ENCODE results near the gene BCL2L11.

The BCL2L11 gene

GRCh38 chr2:111118481-111118980 is 2.2 kb upstream of the BCL2L11 start:
- DNase-seq, result no peak

GRCh38 chr2:111118981-111119821 is 1.5 kb upstream of the BCL2L11 start:
- DNase-seq, result no peak

DNA sequence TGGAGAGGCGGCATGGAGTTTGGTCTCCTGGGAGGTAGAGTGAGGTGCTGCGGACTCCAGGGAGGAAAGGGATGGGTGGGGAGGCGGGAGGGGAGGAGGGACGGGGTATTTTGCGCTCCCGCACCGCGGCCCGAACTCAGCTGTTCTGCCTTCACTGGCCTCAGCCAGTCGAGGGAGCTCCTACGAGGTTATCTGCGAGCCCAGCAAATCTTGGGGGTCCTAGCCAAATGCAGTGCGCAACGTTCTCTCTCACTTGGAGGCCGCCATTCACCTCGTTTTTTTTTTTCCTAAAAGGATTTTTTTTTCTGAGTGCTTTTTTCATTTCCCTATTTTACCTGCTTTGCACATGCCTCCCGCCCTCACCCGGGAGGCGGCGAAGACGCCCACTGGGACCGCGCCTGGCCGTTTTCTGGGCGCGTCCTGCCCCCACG is 877 bp upstream of the BCL2L11 start:
- no peak for DNase-seq

- DNase-seq, result peak; percentile 29
These were observed 514 bp downstream of the BCL2L11 start for GRCh38 chr2:111121028-111121827.

DNA sequence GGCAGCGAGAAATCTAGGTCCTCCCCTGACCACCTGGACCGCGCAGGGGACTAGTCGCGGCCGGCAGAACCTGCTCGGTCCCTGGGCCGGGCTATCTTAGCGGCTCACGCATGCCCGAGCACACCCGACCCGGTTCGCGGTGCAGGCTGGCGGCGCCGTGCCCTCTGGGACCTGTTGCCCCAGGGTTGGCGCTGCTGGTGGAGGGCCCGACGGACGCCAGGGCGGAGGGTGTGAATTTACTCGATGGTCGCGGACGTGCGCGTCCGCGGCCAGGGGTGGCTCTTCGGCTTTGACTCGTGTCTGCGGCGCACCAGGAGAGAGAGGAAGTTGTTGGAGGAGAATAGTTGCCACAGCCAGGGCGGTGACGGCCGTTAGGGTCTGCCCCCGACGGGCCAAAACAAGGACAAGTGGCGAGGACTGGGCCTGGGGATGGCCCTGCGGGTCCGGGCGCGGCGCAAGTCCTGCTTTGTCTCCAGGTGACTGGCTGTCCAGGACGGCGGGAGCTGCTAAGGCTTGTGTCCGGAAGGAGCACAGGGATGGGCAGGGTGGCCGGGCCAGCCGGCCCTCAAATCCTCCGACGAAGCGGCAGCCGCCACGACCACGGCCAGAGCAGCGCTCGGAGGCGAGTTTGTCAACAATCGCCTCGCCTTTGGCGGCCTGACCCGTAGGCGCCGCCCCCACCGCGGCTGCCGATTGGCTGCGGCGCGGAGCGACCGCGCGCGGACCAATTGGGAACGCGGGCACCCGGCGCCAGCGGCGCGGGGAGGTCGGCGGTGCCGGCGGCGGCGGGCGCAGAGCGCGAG is 1.3 kb downstream of the BCL2L11 start:
- peak; percentile 62 for DNase-seq

GRCh38 chr2:111122631-111123421 is 2.1 kb downstream of the BCL2L11 start:
- DNase-seq, result no peak

- no peak for DNase-seq
These were observed 3.0 kb downstream of the BCL2L11 start for GRCh38 chr2:111123751-111124150.

DNA sequence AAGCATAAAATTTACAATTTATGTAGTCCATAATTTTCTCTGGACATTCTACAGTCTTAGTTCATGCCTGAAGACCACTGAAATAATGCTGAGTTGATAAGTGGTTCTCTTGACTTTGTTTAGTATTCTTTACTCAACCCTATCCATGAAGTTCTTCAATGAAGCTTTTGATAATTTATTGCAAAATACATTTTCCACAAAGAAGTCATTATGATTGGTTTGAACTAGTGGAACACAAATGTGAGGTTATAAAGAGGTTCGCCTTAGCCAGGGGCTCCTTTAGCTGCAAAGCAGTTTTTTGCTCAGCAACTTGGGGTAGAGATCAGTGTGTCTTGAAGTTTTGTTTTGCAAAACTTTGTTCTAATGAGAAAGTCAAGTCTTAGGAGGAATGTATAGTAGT is 5.9 kb downstream of the BCL2L11 start:
- DNase-seq, result no peak

DNA sequence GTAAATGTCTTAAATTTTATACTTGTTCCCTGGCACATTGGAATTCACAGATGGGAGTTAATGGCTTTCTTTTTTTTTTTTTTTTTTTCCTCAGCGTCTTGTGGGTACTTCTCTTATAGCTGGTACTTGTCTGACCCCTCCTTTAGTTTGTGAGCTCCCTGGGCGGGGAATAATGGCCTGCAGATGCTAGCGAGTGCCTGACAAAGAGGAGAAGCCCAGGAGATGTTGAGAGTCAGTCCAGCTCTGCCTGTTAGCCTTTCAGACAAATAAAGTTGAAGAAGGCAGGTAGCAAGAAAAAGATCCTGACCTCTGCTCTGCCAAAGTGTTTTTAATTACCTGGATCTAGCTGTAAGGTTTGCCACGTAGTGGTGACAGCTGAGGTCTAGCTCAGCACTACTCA is 6.6 kb downstream of the BCL2L11 start:
- no peak for DNase-seq

DNA sequence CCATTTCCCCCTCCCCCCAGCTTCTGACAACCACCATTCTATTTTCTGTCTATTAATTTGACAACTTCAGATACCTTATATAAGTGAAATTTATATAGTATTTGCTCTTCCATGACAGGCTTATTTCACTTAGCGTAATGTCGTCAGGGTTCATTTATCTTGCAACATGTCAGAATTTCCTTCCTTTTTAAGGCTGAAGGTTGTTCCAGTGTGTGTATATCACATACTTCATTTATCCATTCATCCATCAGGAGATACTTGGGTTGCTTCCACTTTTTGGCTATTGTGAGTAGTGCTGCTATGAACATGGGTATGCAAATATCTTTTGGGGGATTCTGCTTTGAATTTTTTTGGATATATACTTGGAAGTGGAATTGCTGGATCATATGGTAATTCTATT is 7.4 kb downstream of the BCL2L11 start:
- no peak for DNase-seq

DNA sequence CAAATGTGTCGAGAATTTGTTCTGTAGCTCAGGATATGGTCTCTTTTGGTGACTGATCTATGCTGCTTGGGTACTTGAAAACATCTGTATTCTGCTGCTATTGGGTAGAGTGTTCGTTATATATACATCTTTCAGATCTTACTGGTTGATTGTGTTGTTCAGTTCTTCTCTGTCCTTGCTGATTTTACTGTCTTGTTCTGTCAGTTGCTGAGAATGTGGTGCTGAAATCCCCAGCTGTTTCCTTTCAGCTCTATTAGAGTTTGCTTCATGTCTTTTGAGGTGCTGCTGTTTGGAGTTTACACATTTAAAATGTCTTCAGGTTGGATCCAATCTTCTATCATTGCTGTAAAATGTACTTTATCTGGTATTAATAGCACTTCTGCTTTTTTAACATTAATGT is 12.9 kb downstream of the BCL2L11 start:
- no peak for DNase-seq

DNA sequence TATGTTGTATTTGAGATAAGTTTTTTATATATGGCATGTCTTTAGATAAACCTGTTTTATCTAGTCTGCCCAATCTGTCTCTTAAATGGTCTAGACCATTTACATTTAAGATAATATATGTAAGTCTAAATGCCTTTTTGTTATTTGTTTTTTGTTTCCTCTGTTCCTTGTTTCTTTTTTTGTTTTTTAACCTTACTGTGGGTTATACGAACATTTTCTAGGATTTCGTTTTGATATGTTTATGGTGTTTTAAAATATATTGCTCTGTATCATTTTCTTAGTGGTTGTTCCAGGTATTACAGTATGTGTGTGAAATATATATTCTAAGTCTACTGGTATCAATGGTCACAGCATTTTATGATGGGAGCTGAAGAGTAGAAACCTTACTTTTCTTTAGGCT is 13.3 kb downstream of the BCL2L11 start:
- no peak for DNase-seq

DNA sequence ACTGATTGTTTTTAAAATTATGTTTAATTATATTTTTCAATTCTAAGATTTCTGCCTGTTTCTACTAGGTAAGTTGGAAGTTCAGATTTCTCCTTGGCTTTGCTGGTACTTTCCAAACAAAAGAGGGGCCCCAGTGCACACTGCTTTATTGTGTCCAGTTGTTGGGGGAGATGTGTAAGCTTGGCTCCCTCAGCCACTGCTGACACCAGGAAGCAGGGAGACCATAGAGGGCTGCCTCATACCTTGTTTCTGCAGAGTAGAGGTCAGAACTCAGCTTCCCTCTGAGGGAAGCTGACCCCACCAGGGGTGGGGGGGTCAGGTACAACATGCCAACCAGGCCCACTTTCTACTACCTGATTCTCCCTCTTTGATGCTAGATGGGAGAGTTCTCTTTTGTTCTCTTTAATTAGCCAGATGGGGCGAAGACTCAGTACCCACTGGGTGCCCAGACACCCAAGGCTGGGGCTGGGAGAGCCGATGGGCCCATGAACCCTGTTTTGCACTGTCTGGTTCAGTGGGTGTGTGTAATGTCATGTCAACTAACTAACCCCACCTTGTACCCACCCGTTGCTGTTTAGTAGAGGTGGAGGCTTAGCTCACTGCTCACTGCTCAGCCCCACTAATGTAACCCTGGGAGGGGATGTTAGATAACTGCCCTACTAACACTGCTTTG is 14.7 kb downstream of the BCL2L11 start:
- no peak for DNase-seq

GRCh38 chr2:111135910-111136297 is 15.2 kb downstream of the BCL2L11 start:
- no peak for DNase-seq

- DNase-seq, result no peak
These were observed 18.1 kb downstream of the BCL2L11 start for GRCh38 chr2:111138839-111139238.

GRCh38 chr2:111139637-111140317 is 19.1 kb downstream of the BCL2L11 start:
- no peak for DNase-seq

- no peak for DNase-seq
These were observed 20.1 kb downstream of the BCL2L11 start for GRCh38 chr2:111140815-111141214.

DNA sequence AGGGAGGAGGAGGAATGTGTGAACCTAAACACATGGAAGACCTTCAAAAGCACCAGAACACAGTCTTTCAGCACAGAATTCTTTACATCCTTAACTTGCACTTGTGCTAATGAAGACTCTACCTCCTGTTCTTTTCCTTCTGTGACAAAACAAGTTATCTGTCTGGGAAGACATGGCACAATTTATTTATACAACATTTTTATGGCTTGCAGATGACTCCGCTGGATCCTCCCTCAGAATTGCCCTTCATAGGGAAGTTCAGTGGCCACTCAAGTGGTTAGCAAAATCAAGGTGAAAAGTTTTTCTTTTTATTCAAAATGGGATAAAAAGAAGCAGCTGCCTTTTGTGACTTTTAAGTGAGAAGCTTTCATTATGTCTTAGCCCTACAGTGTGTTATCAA is 21.4 kb downstream of the BCL2L11 start:
- DNase-seq, result no peak

DNA sequence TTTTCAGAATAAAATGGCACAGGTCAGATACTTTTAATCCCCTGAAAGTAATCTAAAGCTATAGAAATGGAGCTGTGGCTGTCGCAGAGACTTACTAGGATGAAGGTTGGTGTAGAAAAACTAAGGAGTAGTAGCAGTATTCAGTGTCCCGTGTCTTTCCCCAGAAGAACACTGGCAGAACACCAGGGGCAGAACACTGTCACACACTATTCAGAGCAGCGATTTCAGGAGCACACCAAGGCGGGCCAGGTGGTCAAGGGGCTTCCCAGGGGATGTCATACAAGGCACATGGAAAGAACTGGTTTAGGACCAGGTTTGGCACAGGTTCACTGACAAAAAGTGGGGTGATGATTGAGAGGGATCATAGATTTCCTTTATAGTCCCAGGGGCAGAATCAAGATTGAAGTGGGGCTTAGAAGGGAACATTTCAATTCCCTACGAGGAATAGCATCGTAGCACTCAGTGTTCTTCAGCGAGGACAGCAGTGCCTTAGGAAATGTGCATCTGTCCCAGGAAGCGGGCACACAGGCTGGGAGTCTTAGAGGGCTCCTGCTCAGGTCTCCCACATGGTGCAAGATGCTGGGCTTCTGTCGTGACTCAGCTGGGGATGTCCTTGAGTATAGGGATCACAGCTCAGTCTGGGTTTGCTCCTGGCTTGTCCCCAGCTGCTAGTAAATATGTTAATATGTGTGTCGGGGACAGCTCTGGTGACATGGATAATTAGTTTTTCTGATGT is 22.6 kb downstream of the BCL2L11 start:
- DNase-seq, result no peak

DNA sequence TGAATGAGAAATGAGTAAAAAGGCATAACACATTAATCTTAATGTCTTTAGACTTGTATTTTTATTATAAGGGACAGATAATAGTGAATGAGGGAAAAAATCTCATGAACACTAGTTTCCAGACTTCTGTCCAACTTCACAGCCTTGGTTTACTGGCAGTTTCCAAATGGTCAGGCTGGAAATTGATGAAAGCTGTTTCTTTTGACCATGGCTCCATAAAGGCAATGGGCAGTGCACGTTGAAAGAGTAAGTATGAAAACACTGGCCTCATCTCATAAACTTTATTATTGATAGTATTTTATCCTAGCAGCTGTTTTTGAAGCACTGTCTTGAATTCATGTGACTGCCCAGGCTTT is 23.1 kb downstream of the BCL2L11 start:
- DNase-seq, result no peak

Measured in NCI-H1092 (cell line).